K562 (cell line): ENCODE measurements around the gene SCP2. TPM values are rescaled to one million over a fixed set of nuclear protein-coding genes. Genes with fewer than 3 reads are reported as not detected.

Source experiments
- ARNT ChIP-seq, 2 experiments: fragments of 450-650 bp; IDR thresholded peaks; 2 replicates each; pipeline ENCODE4 v1.6.1; 2016; ENCODE audit warnings: mild to moderate bottlenecking in 1 of 2
- ATF1 ChIP-seq, 2 experiments: fragments of 450-650 bp in 1 of 2; IDR thresholded peaks; 2 replicates each; pipeline ENCODE4 v1.6.1; 2016; ENCODE audit warnings: missing compliant biosample characterization in 1 of 2, missing genetic modification characterization in 1 of 2
- BHLHE40 ChIP-seq: IDR thresholded peaks from 2 replicates; pipeline ENCODE4 v1.6.1; 2011; ENCODE audit warnings: low read length, improper control_type of control experiment
- FOXK2 ChIP-seq, 2 experiments: fragments of 450-650 bp; IDR thresholded peaks in 1 of 2; conservative IDR thresholded peaks in 1 of 2; 2 replicates each; pipeline ENCODE4 v1.6.1; 2016; ENCODE audit warnings: low read depth in 2 of 2, mild to moderate bottlenecking in 1 of 2
- GATAD2B ChIP-seq: fragments of 450-650 bp; IDR thresholded peaks from 2 replicates; pipeline ENCODE4 v1.6.1; 2017; ENCODE audit warnings: mild to moderate bottlenecking, borderline replicate concordance
- GTF2E2 ChIP-seq: fragments of 200-800 bp; sonication (Bioruptor generic); IDR thresholded peaks from 2 replicates; pipeline ENCODE4 v1.6.1; 2016; ENCODE audit warnings: missing genetic modification characterization, missing compliant biosample characterization
- JUN ChIP-seq, 2 experiments: sonication (generic) in 1 of 2; formaldehyde crosslinking in 1 of 2; IDR thresholded peaks; 2 replicates each; pipeline versions ENCODE4 v1.6.1 to v1.8.0; 2012 to 2022; ENCODE audit warnings: borderline replicate concordance in 2 of 2, mild to moderate bottlenecking in 2 of 2, improper control_type of control experiment in 1 of 2, low read depth in 1 of 2, low read length in 1 of 2, missing genetic modification reagents in 1 of 2
- JUND ChIP-seq, 2 experiments: IDR thresholded peaks; 2 replicates in 1 of 2; 3 replicates in 1 of 2; pipeline ENCODE4 v1.6.1; 2011; ENCODE audit warnings: borderline replicate concordance in 2 of 2, low read depth in 2 of 2, low read length in 2 of 2, improper control_type of control experiment in 1 of 2, missing biosample characterization in 1 of 2, missing genetic modification characterization in 1 of 2, missing genetic modification reagents in 1 of 2
- KLF13 ChIP-seq: fragments of 450-650 bp; IDR thresholded peaks from 2 replicates; pipeline ENCODE4 v1.6.1; 2016; ENCODE audit warnings: missing genetic modification characterization, low read depth, mild to moderate bottlenecking, missing compliant biosample characterization, moderate library complexity, borderline replicate concordance
- LEF1 ChIP-seq: fragments of 450-650 bp; IDR thresholded peaks from 2 replicates; pipeline ENCODE4 v1.6.1; 2016; ENCODE audit warnings: mild to moderate bottlenecking
- MYBL2 ChIP-seq, 2 experiments: fragments of 450-650 bp in 1 of 2; sonication (generic) in 1 of 2; formaldehyde crosslinking in 1 of 2; IDR thresholded peaks; 2 replicates each; pipeline versions ENCODE4 v1.6.1 to v1.8.1; 2017 to 2022; ENCODE audit warnings: borderline replicate concordance in 1 of 2, inconsistent platforms in 1 of 2, low read depth in 1 of 2, mild to moderate bottlenecking in 1 of 2, missing genetic modification reagents in 1 of 2, moderate library complexity in 1 of 2
- NFRKB ChIP-seq: fragments of 450-650 bp; IDR thresholded peaks from 2 replicates; pipeline ENCODE4 v1.6.1; 2016; ENCODE audit warnings: low read depth
- RAD21 ChIP-seq, 2 experiments: fragments of 250-450 bp in 1 of 2; fragments of 450-650 bp in 1 of 2; sonication (Bioruptor Pico) in 1 of 2; formaldehyde crosslinking in 1 of 2; IDR thresholded peaks in 1 of 2; conservative IDR thresholded peaks in 1 of 2; 2 replicates each; pipeline versions ENCODE4 v1.4.0 to v1.8.0; 2020 to 2022; ENCODE audit warnings: mild to moderate bottlenecking in 2 of 2, moderate library complexity in 1 of 2
- RCOR1 ChIP-seq, 2 experiments: IDR thresholded peaks; 2 replicates each; pipeline ENCODE4 v1.6.1; 2012; ENCODE audit warnings: low read depth in 2 of 2, low read length in 2 of 2, borderline replicate concordance in 1 of 2, improper control_type of control experiment in 1 of 2
- RFX7 ChIP-seq: fragments of 250-450 bp; sonication (Bioruptor Pico); IDR thresholded peaks from 2 replicates; pipeline ENCODE4 v1.5.1; 2021; ENCODE audit warnings: mild to moderate bottlenecking
- SMARCA5 ChIP-seq: fragments of 450-650 bp; IDR thresholded peaks from 2 replicates; pipeline ENCODE4 v1.6.1; 2016
- SMC3 ChIP-seq: conservative IDR thresholded peaks from 2 replicates; pipeline ENCODE4 v1.6.1; 2011; ENCODE audit warnings: low read depth, low read length, improper control_type of control experiment; ENCODE audit not compliant: insufficient read depth
- TBP ChIP-seq: optimal IDR thresholded peaks from 2 replicates; pipeline ENCODE3; 2011; ENCODE audit warnings: low read depth, low read length, improper control_type of control experiment
- TRIM24 ChIP-seq, 2 experiments: fragments of 450-650 bp; IDR thresholded peaks; 2 replicates each; pipeline ENCODE4 v1.6.1; 2016
- YBX1 ChIP-seq: fragments of 450-650 bp; IDR thresholded peaks from 2 replicates; pipeline ENCODE4 v1.7.1; 2016; ENCODE audit warnings: mild to moderate bottlenecking
- ZKSCAN1 ChIP-seq: fragments of 150-350 bp; IDR thresholded peaks from 2 replicates; pipeline ENCODE4 v1.6.1; 2016; ENCODE audit warnings: low read depth, low read length
- polyA plus RNA-seq, 8 experiments: library from polyadenylated mRNA; depleted of rRNA in 4 of 8; stranded (reverse) in 5 of 8; unstranded in 3 of 8; fragments of >200 nt; fragmentation: Nextera tagmentation in 2 of 8; fragmentation: Illumina TruSeq in 1 of 8; extraction: Ambion mirVana in 2 of 8; extraction: Trizol in 1 of 8; gene quantifications; 2 replicates each; pipeline versions ENCODE4 v1.2.1 to v1.2.3, GENCODE V29; 2011 to 2014; ENCODE audit warnings: inconsistent platforms in 1 of 8, missing spikeins in 1 of 8
- total RNA-seq, 7 experiments: library from RNA; depleted of rRNA in 6 of 7; stranded (reverse); fragments of >200 nt in 6 of 7; fragmentation: Illumina TruSeq in 2 of 7; extraction: Trizol in 2 of 7; gene quantifications; 2 replicates each; pipeline versions ENCODE4 v1.2.1 to v1.2.3, GENCODE V29; 2011 to 2021; ENCODE audit warnings: low replicate concordance in 1 of 7
- TF ChIP-seq, protein P1 (sequence below): IDR thresholded peaks from 2 replicates; pipeline ENCODE4 v1.6.1; 2011; ENCODE audit warnings: borderline replicate concordance, low read depth, mild to moderate bottlenecking, moderate library complexity, low read length; ENCODE audit not compliant: insufficient read depth, poor library complexity, severe bottlenecking
- TF ChIP-seq, protein P2 (sequence below): sonication (generic); formaldehyde crosslinking; IDR thresholded peaks from 2 replicates; pipeline ENCODE4 v1.8.1; 2023; ENCODE audit warnings: mild to moderate bottlenecking, missing genetic modification reagents, moderate library complexity
- TF ChIP-seq, protein P3 (sequence below): sonication (generic); formaldehyde crosslinking; IDR thresholded peaks from 2 replicates; pipeline ENCODE4 v1.9.0; 2022; ENCODE audit warnings: mild to moderate bottlenecking, missing genetic modification reagents

The SCP2 gene
- total and polyA plus RNA-seq, 9 of the 15 experiments (the other 6 are each of a cell fraction or from before 2014, with no cell fraction given), result 63.8 to 258 (median 106) TPM

DNA sequence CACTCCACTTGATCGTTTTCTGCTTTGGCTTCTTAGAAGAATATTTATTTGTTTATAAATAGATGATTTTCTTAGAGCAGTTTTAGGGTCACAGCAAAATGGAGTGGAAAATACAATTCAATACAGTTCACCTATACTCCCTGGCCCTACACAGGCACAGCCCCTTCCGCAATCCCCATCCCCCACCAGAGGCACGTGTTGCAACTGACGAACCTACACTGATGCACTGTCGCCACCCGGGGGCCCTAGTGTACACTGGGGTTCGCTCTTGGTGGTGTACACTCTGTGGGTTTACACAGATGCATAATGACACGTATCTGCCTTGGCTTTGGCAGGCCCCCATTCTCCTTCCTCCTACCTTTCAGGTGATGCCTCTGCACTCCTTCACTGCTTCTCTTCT is 13.5 kb upstream of the SCP2 start (continued):
- TF ChIP-seq, protein P1, sequence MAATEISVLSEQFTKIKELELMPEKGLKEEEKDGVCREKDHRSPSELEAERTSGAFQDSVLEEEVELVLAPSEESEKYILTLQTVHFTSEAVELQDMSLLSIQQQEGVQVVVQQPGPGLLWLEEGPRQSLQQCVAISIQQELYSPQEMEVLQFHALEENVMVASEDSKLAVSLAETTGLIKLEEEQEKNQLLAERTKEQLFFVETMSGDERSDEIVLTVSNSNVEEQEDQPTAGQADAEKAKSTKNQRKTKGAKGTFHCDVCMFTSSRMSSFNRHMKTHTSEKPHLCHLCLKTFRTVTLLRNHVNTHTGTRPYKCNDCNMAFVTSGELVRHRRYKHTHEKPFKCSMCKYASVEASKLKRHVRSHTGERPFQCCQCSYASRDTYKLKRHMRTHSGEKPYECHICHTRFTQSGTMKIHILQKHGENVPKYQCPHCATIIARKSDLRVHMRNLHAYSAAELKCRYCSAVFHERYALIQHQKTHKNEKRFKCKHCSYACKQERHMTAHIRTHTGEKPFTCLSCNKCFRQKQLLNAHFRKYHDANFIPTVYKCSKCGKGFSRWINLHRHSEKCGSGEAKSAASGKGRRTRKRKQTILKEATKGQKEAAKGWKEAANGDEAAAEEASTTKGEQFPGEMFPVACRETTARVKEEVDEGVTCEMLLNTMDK, result peak; percentile 3
- TF ChIP-seq, protein P2, sequence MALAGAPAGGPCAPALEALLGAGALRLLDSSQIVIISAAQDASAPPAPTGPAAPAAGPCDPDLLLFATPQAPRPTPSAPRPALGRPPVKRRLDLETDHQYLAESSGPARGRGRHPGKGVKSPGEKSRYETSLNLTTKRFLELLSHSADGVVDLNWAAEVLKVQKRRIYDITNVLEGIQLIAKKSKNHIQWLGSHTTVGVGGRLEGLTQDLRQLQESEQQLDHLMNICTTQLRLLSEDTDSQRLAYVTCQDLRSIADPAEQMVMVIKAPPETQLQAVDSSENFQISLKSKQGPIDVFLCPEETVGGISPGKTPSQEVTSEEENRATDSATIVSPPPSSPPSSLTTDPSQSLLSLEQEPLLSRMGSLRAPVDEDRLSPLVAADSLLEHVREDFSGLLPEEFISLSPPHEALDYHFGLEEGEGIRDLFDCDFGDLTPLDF, result no peak
- TF ChIP-seq MYBL2 (IDR thresholded peaks at IDR 0.05; ENCODE audit: low read depth) (peak; percentile 78), MYBL2 (CRISPR knock-in tag; IDR thresholded peaks at IDR 0.05; ENCODE audit: borderline replicate concordance) (no peak), ZKSCAN1 (0 out of 2 replicates have a peak, but pooled peaks have one; percentile 22), JUND (IDR thresholded peaks at IDR 0.05; ENCODE audit: borderline replicate concordance, low read depth, low read length) (peak; percentile 62), JUND (tag; IDR thresholded peaks at IDR 0.05; ENCODE audit: borderline replicate concordance, low read depth, low read length) (no peak; the same call in 2 of the 3 replicates), ARNT (IDR thresholded peaks at IDR 0.05) (peak in 1 of 2 experiments; percentile 46; a peak in 1 of 4 replicates), RFX7 (CRISPR knock-in tag) (no peak), LEF1 (peak; percentile 50), FOXK2 (conservative IDR thresholded peaks at IDR 0.05 in 1 of 2, IDR thresholded peaks at IDR 0.05 in 1 of 2; ENCODE audit: low read depth in 2 of 2) (peak; percentile 76 to 81; a peak in 3 of 4 replicates), GTF2E2 (no peak), SMARCA5 (0 out of 2 replicates have a peak, but pooled peaks have one; percentile 39), NFRKB (0 out of 2 replicates have a peak, but pooled peaks have one; percentile 30), ATF1 (CRISPR knock-in tag; IDR thresholded peaks at IDR 0.05) (no peak), ATF1 (tag; IDR thresholded peaks at IDR 0.05) (peak; percentile 56), RAD21 (CRISPR knock-in tag; conservative IDR thresholded peaks at IDR 0.05 in 1 of 2, IDR thresholded peaks at IDR 0.05 in 1 of 2) (peak; percentile 30 to 72; a peak in 3 of 4 replicates), RCOR1 (IDR thresholded peaks at IDR 0.05; ENCODE audit: borderline replicate concordance in 1 of 2, low read depth in 2 of 2, low read length in 2 of 2) (peak in 1 of 2 experiments; percentile 61; a peak in 1 of 4 replicates), TBP (peak; percentile 28), SMC3 (peak; percentile 69), TRIM24 (IDR thresholded peaks at IDR 0.05) (peak; percentile 63 to 66; a peak in 3 of 4 replicates), KLF13 (tag) (peak; percentile 65; the same call in 1 of the 2 replicates), JUN (IDR thresholded peaks at IDR 0.05; ENCODE audit: borderline replicate concordance, low read depth, low read length) (peak; percentile 51; the same call in 1 of the 2 replicates), JUN (CRISPR knock-in tag; IDR thresholded peaks at IDR 0.05; ENCODE audit: borderline replicate concordance) (no peak), GATAD2B (0 out of 2 replicates have a peak, but pooled peaks have one; percentile 26), BHLHE40 (peak; percentile 99), YBX1 (no peak)
- TF ChIP-seq, protein P3, sequence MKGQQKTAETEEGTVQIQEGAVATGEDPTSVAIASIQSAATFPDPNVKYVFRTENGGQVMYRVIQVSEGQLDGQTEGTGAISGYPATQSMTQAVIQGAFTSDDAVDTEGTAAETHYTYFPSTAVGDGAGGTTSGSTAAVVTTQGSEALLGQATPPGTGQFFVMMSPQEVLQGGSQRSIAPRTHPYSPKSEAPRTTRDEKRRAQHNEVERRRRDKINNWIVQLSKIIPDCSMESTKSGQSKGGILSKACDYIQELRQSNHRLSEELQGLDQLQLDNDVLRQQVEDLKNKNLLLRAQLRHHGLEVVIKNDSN (CRISPR knock-in tag), result peak; percentile 93
